ENCODE measurements around the gene PJVK. TPM values are rescaled to one million over a fixed set of nuclear protein-coding genes. Genes with fewer than 3 reads are reported as not detected.

PJVK gene
- total RNA-seq, 1 experiment from 2014 or later: 3.7 TPM

DNA sequence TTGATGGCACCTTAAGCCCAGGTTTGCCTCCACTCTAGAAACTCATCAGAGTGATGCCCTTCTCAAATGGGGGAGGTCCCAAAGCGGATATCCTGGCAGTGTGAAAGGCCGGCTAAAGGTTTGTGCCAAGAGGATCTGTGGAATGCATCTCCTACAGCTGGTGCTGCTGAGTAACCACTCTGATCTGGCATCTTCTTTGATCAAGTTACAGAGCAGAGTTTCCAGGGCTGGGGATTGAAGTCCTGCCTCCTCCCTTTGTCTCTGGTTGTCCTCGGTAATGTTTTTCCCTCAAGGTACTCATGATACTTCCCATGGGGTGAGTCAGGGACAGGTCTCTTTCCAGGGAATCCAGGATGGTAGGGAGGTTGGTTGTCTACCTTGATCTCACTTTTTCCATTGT, 24.8 kb upstream of the PJVK start:
- in situ Hi-C loops (cut with HindIII; ENCODE audit: low pct_unique_long_range_greater_than_20kb, low sequenced_read_pairs): loop anchor here (10.0 kb wide), 1 partner anchor 302 kb away; no protein-coding TSS in a partner anchor
- BruUV-seq (replicated peaks): no TSS peak
- Histone ChIP-seq H3K36me3 (ENCODE audit: control insufficient read depth, insufficient read depth, low read length) (no peaks in the 10 kb centered on the region), H3K27ac (ENCODE audit: low read length) (no peak overlapping the region), H3K4me1 (ENCODE audit: control insufficient read depth, insufficient read depth, low read length) (no peaks in the 10 kb centered on the region), H3K4me3 (ENCODE audit: low read depth in 2 of 2, low read length in 2 of 2) (no peak overlapping the region), H3K27me3 (ENCODE audit: control insufficient read depth, insufficient read depth, low read length) (no peaks in the 10 kb centered on the region), H3K9me3 (ENCODE audit: control insufficient read depth, insufficient read depth, low read depth, low read length) (no peaks in the 10 kb centered on the region; the same call in 1 of the 2 replicates)
- POLR2A ChIA-PET: no interaction called here
- DNase-seq (ENCODE audit: low read depth, low spot score): no peak
- intact Hi-C loops (cut with micrococcal nuclease; ENCODE audit: unreplicated experiment): no loop called here
- no peak for ATAC-seq
- TF ChIP-seq SIN3A (IDR thresholded peaks at IDR 0.05; ENCODE audit: borderline replicate concordance, insufficient read depth, low read depth, low read length): no peak
- CTCF ChIA-PET: no interaction called here

DNA sequence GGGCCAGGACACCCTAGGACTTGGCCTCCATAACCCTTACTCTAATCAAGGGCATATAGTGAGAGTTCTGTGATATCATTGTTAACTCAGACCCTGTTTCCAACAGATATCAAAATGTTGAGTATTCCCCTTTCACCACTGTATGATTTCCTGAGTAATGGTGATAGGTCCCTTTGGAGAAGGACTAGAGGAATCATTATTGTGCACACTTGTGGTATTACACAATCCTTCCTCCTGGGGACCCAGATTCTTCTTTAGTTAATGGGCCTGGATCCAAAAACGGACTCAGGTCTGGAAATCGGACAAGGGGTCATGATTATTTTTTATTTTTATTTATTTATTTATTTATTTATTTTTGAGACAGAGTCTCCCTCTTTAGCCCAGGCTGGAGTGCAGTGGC, 23.7 kb upstream of the PJVK start:
- H3K9me3 ChIP-seq (ENCODE audit: control insufficient read depth, insufficient read depth, low read depth, low read length): no peaks in the 10 kb centered on the region; the same call in 1 of the 2 replicates
- DNase-seq (ENCODE audit: low read depth, low spot score) (no peak), ATAC-seq (no peak)
- in situ Hi-C loops (cut with HindIII; ENCODE audit: low pct_unique_long_range_greater_than_20kb, low sequenced_read_pairs) (loop anchor here (10.0 kb wide), 1 partner anchor 303 kb away; no protein-coding TSS in a partner anchor), intact Hi-C loops (cut with micrococcal nuclease; ENCODE audit: unreplicated experiment) (no loop called here)
- H3K27ac ChIP-seq (ENCODE audit: low read length): no peak overlapping the region
- BruUV-seq (replicated peaks): no TSS peak
- H3K36me3 ChIP-seq (ENCODE audit: control insufficient read depth, insufficient read depth, low read length): 0 out of 2 replicates have a peak, but pooled peaks cover 4% of the 10 kb centered on the region
- TF ChIP-seq, protein P1, sequence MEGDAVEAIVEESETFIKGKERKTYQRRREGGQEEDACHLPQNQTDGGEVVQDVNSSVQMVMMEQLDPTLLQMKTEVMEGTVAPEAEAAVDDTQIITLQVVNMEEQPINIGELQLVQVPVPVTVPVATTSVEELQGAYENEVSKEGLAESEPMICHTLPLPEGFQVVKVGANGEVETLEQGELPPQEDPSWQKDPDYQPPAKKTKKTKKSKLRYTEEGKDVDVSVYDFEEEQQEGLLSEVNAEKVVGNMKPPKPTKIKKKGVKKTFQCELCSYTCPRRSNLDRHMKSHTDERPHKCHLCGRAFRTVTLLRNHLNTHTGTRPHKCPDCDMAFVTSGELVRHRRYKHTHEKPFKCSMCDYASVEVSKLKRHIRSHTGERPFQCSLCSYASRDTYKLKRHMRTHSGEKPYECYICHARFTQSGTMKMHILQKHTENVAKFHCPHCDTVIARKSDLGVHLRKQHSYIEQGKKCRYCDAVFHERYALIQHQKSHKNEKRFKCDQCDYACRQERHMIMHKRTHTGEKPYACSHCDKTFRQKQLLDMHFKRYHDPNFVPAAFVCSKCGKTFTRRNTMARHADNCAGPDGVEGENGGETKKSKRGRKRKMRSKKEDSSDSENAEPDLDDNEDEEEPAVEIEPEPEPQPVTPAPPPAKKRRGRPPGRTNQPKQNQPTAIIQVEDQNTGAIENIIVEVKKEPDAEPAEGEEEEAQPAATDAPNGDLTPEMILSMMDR (IDR thresholded peaks at IDR 0.05): no peak
- TF ChIP-seq TCF7L2 (IDR thresholded peaks at IDR 0.05; ENCODE audit: low read depth, low read length) (no peak), POLR2AphosphoS5 (IDR thresholded peaks at IDR 0.05; ENCODE audit: low read depth, low read length) (no peak), SIN3A (IDR thresholded peaks at IDR 0.05; ENCODE audit: borderline replicate concordance, insufficient read depth, low read depth, low read length) (no peak)
- TF ChIP-seq, protein P2, sequence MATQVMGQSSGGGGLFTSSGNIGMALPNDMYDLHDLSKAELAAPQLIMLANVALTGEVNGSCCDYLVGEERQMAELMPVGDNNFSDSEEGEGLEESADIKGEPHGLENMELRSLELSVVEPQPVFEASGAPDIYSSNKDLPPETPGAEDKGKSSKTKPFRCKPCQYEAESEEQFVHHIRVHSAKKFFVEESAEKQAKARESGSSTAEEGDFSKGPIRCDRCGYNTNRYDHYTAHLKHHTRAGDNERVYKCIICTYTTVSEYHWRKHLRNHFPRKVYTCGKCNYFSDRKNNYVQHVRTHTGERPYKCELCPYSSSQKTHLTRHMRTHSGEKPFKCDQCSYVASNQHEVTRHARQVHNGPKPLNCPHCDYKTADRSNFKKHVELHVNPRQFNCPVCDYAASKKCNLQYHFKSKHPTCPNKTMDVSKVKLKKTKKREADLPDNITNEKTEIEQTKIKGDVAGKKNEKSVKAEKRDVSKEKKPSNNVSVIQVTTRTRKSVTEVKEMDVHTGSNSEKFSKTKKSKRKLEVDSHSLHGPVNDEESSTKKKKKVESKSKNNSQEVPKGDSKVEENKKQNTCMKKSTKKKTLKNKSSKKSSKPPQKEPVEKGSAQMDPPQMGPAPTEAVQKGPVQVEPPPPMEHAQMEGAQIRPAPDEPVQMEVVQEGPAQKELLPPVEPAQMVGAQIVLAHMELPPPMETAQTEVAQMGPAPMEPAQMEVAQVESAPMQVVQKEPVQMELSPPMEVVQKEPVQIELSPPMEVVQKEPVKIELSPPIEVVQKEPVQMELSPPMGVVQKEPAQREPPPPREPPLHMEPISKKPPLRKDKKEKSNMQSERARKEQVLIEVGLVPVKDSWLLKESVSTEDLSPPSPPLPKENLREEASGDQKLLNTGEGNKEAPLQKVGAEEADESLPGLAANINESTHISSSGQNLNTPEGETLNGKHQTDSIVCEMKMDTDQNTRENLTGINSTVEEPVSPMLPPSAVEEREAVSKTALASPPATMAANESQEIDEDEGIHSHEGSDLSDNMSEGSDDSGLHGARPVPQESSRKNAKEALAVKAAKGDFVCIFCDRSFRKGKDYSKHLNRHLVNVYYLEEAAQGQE (IDR thresholded peaks at IDR 0.05; ENCODE audit: insufficient read depth in 1 of 2, low read depth in 2 of 2, low read length in 1 of 2): no peak
- POLR2A ChIA-PET: no interaction called here
- no peaks in the 10 kb centered on the region for H3K4me1 ChIP-seq (ENCODE audit: control insufficient read depth, insufficient read depth, low read length)
- CTCF ChIA-PET: no interaction called here
- H3K27me3 ChIP-seq (ENCODE audit: control insufficient read depth, insufficient read depth, low read length): no peaks in the 10 kb centered on the region
- H3K4me3 ChIP-seq (ENCODE audit: low read depth in 2 of 2, low read length in 2 of 2): no peak overlapping the region

DNA sequence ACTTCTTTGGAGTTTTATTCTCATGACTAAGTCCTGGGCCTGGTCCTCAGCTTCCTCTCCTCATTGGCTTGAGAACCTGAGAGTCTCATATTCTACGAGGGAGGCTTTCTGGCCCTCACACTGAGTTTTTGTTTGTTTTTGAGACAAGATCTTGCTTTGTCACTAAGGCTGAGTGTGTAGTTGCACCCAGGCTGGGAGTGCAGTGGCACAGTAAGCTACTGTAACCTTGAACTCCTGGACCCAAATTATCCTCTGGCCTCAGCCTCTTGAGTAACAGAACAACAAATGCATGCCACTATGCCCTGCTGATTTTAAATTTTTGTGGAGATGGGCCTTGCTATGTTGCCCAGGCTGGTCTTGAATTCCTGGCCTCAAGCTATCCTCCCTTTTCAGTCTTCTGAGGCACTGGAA, 22.8 kb upstream of the PJVK start:
- no peak for ATAC-seq
- in situ Hi-C loops (cut with HindIII; ENCODE audit: low pct_unique_long_range_greater_than_20kb, low sequenced_read_pairs) (loop anchor here (10.0 kb wide), 1 partner anchor 304 kb away; no protein-coding TSS in a partner anchor), intact Hi-C loops (cut with micrococcal nuclease; ENCODE audit: unreplicated experiment) (no loop called here)
- DNase-seq (ENCODE audit: low read depth, low spot score): no peak
- H3K36me3 ChIP-seq (ENCODE audit: control insufficient read depth, insufficient read depth, low read length): peaks cover 11% of the 10 kb centered on the region; the same call in 1 of the 2 replicates
- ChIA-PET CTCF (interaction anchor here (0.7 kb wide), 1 partner anchor 272 kb away, joined by 3 read pairs; no protein-coding TSS in a partner anchor), POLR2A (no interaction called here)
- H3K9me3 ChIP-seq (ENCODE audit: control insufficient read depth, insufficient read depth, low read depth, low read length): no peaks in the 10 kb centered on the region; the same call in 1 of the 2 replicates
- no TSS peak for BruUV-seq (replicated peaks)
- H3K27ac ChIP-seq (ENCODE audit: low read length): no peak overlapping the region
- no peak for TF ChIP-seq TCF7L2 (IDR thresholded peaks at IDR 0.05; ENCODE audit: low read depth, low read length)
- TF ChIP-seq, protein P2 (IDR thresholded peaks at IDR 0.05; ENCODE audit: insufficient read depth in 1 of 2, low read depth in 2 of 2, low read length in 1 of 2): no peak
- TF ChIP-seq SIN3A (IDR thresholded peaks at IDR 0.05; ENCODE audit: borderline replicate concordance, insufficient read depth, low read depth, low read length): no peak
- no peak for TF ChIP-seq POLR2AphosphoS5 (IDR thresholded peaks at IDR 0.05; ENCODE audit: low read depth, low read length)
- TF ChIP-seq, protein P1 (IDR thresholded peaks at IDR 0.05): no peak
- H3K4me3 ChIP-seq (ENCODE audit: low read depth in 2 of 2, low read length in 2 of 2): no peak overlapping the region
- H3K4me1 ChIP-seq (ENCODE audit: control insufficient read depth, insufficient read depth, low read length): no peaks in the 10 kb centered on the region
- H3K27me3 ChIP-seq (ENCODE audit: control insufficient read depth, insufficient read depth, low read length): no peaks in the 10 kb centered on the region
